SU-DHL-6 (cell line): ENCODE results near the gene TGIF1.

Source experiments
- H2AFZ ChIP-seq: fragments of 200-600 bp; sonication (generic); 2 replicates; pipeline ENCODE4 v1.6.1; 2014; ENCODE audit warnings: low read depth, mild to moderate bottlenecking, moderate library complexity, mixed read lengths, antibody characterized with exemption, low read length; ENCODE audit not compliant: severe bottlenecking
- H3F3A ChIP-seq: fragments of 200-600 bp; shearing (Covaris generic); 2 replicates; pipeline ENCODE4 v1.6.0; 2016; ENCODE audit warnings: antibody characterized with exemption, mild to moderate bottlenecking; ENCODE audit not compliant: insufficient read depth
- H3K27ac ChIP-seq: fragments of 200-600 bp; sonication (generic); 2 replicates; pipeline ENCODE4 v1.5.1; 2016; ENCODE audit warnings: low read depth, mild to moderate bottlenecking, low read length, moderate library complexity, mixed read lengths
- H3K27me3 ChIP-seq: fragments of 200-600 bp; sonication (generic), shearing (Covaris generic); 2 replicates; pipeline ENCODE4 v1.6.0; 2014; ENCODE audit warnings: mild to moderate bottlenecking, low read length
- H3K36me3 ChIP-seq: fragments of 200-600 bp; sonication (generic); 2 replicates; pipeline ENCODE4 v1.6.1; 2014; ENCODE audit warnings: mild to moderate bottlenecking, low read length, mixed read lengths
- H3K4me2 ChIP-seq: fragments of 300-600, 200-600 bp; shearing (Covaris generic), sonication (generic); 2 replicates; pipeline ENCODE4 v1.6.0; 2014; ENCODE audit warnings: low read length, low read depth, mild to moderate bottlenecking; ENCODE audit not compliant: poor library complexity, severe bottlenecking
- H3K4me3 ChIP-seq: fragments of 200-600 bp; sonication (generic); 2 replicates; pipeline ENCODE4 v1.5.1; 2014; ENCODE audit warnings: antibody characterized with exemption, low read length, mild to moderate bottlenecking, mixed read lengths; ENCODE audit not compliant: insufficient read depth, poor library complexity, severe bottlenecking
- H3K79me2 ChIP-seq: fragments of 200-600 bp; sonication (generic); 2 replicates; pipeline ENCODE4 v1.6.1; 2014; ENCODE audit warnings: mild to moderate bottlenecking, low read length, moderate library complexity; ENCODE audit not compliant: insufficient read depth
- H3K9ac ChIP-seq: fragments of 200-600 bp; sonication (generic); 2 replicates; pipeline ENCODE4 v1.7.0; 2014; ENCODE audit warnings: mild to moderate bottlenecking, low read length
- H3K9me2 ChIP-seq: fragments of 200-600 bp; sonication (generic); replicated peaks from 2 replicates; pipeline ENCODE4 v1.6.1; 2014; ENCODE audit warnings: low read length; ENCODE audit not compliant: insufficient read depth
- H3K9me3 ChIP-seq: fragments of 200-600 bp; sonication (generic); 2 replicates; pipeline ENCODE4 v1.6.1; 2014; ENCODE audit warnings: low read length, mixed read lengths; ENCODE audit not compliant: insufficient read depth
- H4K20me1 ChIP-seq: fragments of 200-600 bp; sonication (generic); 2 replicates; pipeline ENCODE4 v1.6.1; 2014; ENCODE audit warnings: low read depth, mild to moderate bottlenecking, antibody characterized with exemption, low read length, moderate library complexity, mixed read lengths
- EZH2phosphoT487 ChIP-seq: fragments of 200-600 bp; sonication (generic), shearing (Covaris generic); conservative IDR thresholded peaks from 2 replicates; pipeline ENCODE4 v1.6.1; 2018; ENCODE audit warnings: mild to moderate bottlenecking, antibody characterized with exemption, low read length, moderate library complexity, mixed read lengths
- TF ChIP-seq, protein P1 (sequence below): fragments of 200-600 bp; sonication (generic); IDR thresholded peaks from one replicate; pipeline ENCODE4 v1.5.1; 2017; ENCODE audit warnings: antibody characterized with exemption, mild to moderate bottlenecking, low read length, moderate library complexity; ENCODE audit not compliant: insufficient read depth, poor library complexity, severe bottlenecking

Gene TGIF1

DNA sequence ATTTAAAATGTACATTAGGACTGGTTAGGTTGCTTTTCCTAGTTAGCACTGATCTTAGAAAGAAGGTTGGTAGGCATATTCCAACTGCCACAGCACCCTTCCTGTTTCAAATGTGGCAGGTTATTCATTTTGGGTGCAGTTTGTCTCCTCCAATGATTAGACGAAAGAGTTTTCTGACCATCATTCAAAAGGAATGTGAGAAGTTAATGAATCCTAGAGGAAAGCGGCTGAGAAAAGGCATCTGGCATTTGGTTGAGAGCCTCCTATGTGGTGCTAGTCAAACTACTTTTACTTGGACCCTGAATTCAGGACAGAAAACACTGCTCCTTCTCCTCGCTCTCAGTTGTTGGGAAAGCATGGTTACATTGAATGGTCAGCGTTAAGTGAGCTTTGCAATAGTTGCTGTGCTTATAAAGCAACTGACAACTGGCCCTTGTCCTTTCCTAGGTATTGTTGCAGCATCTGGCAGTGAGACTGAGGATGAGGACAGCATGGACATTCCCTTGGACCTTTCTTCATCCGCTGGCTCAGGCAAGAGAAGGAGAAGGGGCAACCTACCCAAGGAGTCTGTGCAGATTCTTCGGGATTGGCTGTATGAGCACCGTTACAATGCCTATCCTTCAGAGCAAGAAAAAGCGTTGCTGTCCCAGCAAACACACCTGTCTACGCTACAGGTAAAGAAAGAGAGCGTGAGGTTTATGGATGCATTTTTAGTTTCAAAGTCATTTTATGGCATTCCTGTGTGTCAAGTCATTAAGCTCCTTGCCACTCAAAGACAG lies 6.1 kb downstream of the TGIF1 start:
- Histone ChIP-seq H3K9me2 (no peaks in the 10 kb centered on the region), H3K27ac (no peak overlapping the region), H3K9me3 (no peaks in the 10 kb centered on the region), H3F3A (no peaks in the 10 kb centered on the region), H3K79me2 (no peaks in the 10 kb centered on the region), H3K4me2 (no peak overlapping the region), H3K9ac (no peak overlapping the region), H4K20me1 (no peaks in the 10 kb centered on the region), H2AFZ (no peak overlapping the region), H3K27me3 (no peaks in the 10 kb centered on the region), H3K4me3 (no peak overlapping the region), H3K36me3 (no peaks in the 10 kb centered on the region)
- TF ChIP-seq, protein P1, sequence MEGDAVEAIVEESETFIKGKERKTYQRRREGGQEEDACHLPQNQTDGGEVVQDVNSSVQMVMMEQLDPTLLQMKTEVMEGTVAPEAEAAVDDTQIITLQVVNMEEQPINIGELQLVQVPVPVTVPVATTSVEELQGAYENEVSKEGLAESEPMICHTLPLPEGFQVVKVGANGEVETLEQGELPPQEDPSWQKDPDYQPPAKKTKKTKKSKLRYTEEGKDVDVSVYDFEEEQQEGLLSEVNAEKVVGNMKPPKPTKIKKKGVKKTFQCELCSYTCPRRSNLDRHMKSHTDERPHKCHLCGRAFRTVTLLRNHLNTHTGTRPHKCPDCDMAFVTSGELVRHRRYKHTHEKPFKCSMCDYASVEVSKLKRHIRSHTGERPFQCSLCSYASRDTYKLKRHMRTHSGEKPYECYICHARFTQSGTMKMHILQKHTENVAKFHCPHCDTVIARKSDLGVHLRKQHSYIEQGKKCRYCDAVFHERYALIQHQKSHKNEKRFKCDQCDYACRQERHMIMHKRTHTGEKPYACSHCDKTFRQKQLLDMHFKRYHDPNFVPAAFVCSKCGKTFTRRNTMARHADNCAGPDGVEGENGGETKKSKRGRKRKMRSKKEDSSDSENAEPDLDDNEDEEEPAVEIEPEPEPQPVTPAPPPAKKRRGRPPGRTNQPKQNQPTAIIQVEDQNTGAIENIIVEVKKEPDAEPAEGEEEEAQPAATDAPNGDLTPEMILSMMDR: no peak
- TF ChIP-seq EZH2phosphoT487: no peak

DNA sequence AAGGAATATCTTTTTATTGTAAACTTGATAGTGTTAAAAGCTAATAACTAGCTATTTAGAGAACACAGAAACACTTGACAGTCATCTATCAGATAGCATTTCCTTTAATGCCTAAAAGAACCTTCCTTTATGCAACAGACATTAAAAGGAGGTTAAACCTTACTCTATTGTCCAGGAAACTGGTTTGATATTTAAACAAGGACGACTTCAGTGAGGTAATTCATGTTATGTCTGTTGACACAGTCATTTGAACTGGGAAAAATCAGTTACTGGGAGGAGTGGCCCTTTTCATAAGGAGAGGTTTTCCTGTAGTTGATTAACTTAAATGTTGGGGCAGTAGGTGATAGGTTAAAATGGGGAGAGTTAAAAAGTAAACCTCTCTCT lies 6.7 kb downstream of the TGIF1 start:
- Histone ChIP-seq H3K79me2 (no peaks in the 10 kb centered on the region), H4K20me1 (no peaks in the 10 kb centered on the region), H3K9me2 (no peaks in the 10 kb centered on the region), H3K4me3 (no peak overlapping the region), H3K9me3 (no peaks in the 10 kb centered on the region), H3F3A (no peaks in the 10 kb centered on the region), H3K4me2 (no peak overlapping the region), H3K9ac (no peak overlapping the region), H2AFZ (no peak overlapping the region), H3K27ac (no peak overlapping the region), H3K36me3 (no peaks in the 10 kb centered on the region), H3K27me3 (no peaks in the 10 kb centered on the region)
- TF ChIP-seq, protein P1: no peak
- TF ChIP-seq EZH2phosphoT487: no peak

- Histone ChIP-seq H3K9me2 (no peaks in the 10 kb centered on the region), H3K9me3 (no peaks in the 10 kb centered on the region), H3K4me3 (no peak overlapping the region), H2AFZ (no peak overlapping the region), H3K79me2 (no peaks in the 10 kb centered on the region), H3K27ac (no peak overlapping the region), H3K36me3 (no peaks in the 10 kb centered on the region), H3K9ac (no peak overlapping the region), H4K20me1 (no peaks in the 10 kb centered on the region), H3K27me3 (no peaks in the 10 kb centered on the region), H3F3A (no peaks in the 10 kb centered on the region), H3K4me2 (no peak overlapping the region)
- TF ChIP-seq EZH2phosphoT487: no peak
- TF ChIP-seq, protein P1: no peak
Measured at GRCh38 chr18:3457261-3457724, 7.3 kb downstream of the TGIF1 start.
